Measurements from ENCODE around the gene ROBO1.

DNA sequence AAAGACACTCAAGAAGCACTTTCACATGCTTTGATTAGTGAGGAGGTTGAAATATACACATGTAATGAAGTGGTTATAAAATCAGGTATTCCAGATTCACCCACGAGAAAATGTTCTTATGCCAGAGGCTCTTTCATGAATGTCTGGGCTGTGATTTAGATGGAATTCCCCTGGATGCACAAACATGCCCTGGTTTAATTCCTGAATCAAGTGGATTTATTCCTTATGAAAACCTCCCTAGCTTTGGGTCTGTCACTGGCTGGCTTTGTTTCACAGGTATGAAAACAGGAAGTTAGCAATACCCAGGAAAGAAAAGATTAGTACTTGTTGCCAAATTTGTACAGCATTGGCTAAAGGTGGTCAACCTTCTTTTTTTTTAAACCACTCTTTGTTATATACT lies 1123.0 kb downstream of the ROBO1 start:
- no peak for TF ChIP-seq CTCF (CRISPR knock-in tag; IDR thresholded peaks at IDR 0.05)
- TF ChIP-seq NAIF1 (CRISPR knock-in tag; IDR thresholded peaks at IDR 0.05; ENCODE audit: borderline replicate concordance) = no peak
- TF ChIP-seq HNF4A (CRISPR knock-in tag; IDR thresholded peaks at IDR 0.05) = no peak
